DND-41 (cell line): ENCODE data around the gene COX7B2.
A peak's percentile ranks its signal among the peaks of the same experiment; 100 is the strongest.

Experiments used
- ATAC-seq: fragments of 200-7000 bp; cut with Tn5 transposase; 3 replicates; pipeline ENCODE4 v1.9.1; 2021; ENCODE audit warnings: low read depth; ENCODE audit not compliant: insufficient read depth
- DNase-seq: peaks from one replicate; pipeline ENCODE4 v3.0.0-alpha.2; 2020
- H2AFZ ChIP-seq: 2 replicates; pipeline ENCODE4 v1.6.0; 2012; ENCODE audit warnings: low read depth, low read length
- H3K27ac ChIP-seq: 2 replicates; pipeline ENCODE4 v1.5.1; 2012; ENCODE audit warnings: low read length, inconsistent platforms
- H3K27me3 ChIP-seq: fragments of 200-600 bp; sonication (generic); 2 replicates; pipeline ENCODE4 v1.6.0; 2012; ENCODE audit warnings: low read length, mild to moderate bottlenecking, inconsistent platforms; ENCODE audit not compliant: insufficient read depth, poor library complexity
- H3K36me3 ChIP-seq: 2 replicates; pipeline ENCODE4 v1.5.1; 2012; ENCODE audit warnings: low read length, inconsistent platforms; ENCODE audit not compliant: insufficient read depth
- H3K4me1 ChIP-seq: 2 replicates; pipeline ENCODE4 v1.5.1; 2012; ENCODE audit warnings: mild to moderate bottlenecking, low read length; ENCODE audit not compliant: insufficient read depth
- H3K4me2 ChIP-seq: 2 replicates; pipeline ENCODE4 v1.6.0; 2012; ENCODE audit warnings: mild to moderate bottlenecking, moderate library complexity, low read length, inconsistent platforms; ENCODE audit not compliant: insufficient read depth
- H3K4me3 ChIP-seq, 2 experiments: fragments of 200-600 bp in 1 of 2; shearing (Covaris generic) in 1 of 2; 2 replicates each; pipeline ENCODE4 v1.5.1; 2012 to 2016; ENCODE audit warnings: inconsistent platforms in 2 of 2, low read length in 2 of 2, mild to moderate bottlenecking in 2 of 2, low read depth in 1 of 2, moderate library complexity in 1 of 2
- H3K79me2 ChIP-seq: 2 replicates; pipeline ENCODE4 v1.6.0; 2012; ENCODE audit warnings: low read length, inconsistent platforms; ENCODE audit not compliant: insufficient read depth
- H3K9ac ChIP-seq: 2 replicates; pipeline ENCODE4 v1.6.0; 2012; ENCODE audit warnings: low read depth, mild to moderate bottlenecking, inconsistent platforms, low read length, moderate library complexity
- H3K9me3 ChIP-seq: 2 replicates; pipeline ENCODE4 v1.5.1; 2012; ENCODE audit warnings: low read length, moderate library complexity, mild to moderate bottlenecking, inconsistent platforms; ENCODE audit not compliant: insufficient read depth, severe bottlenecking
- H4K20me1 ChIP-seq: 2 replicates; pipeline ENCODE4 v1.6.0; 2012; ENCODE audit warnings: low read length; ENCODE audit not compliant: insufficient read depth
- CTCF ChIP-seq: IDR thresholded peaks from 2 replicates; pipeline ENCODE4 v1.5.1; 2012; ENCODE audit warnings: borderline replicate concordance, low read length, moderate library complexity, mild to moderate bottlenecking; ENCODE audit not compliant: poor library complexity, severe bottlenecking; ENCODE audit errors: extremely low read depth
- EZH2 ChIP-seq: IDR thresholded peaks from 3 replicates; pipeline ENCODE4 v1.6.1; 2012; ENCODE audit warnings: borderline replicate concordance, low read depth, mild to moderate bottlenecking, moderate library complexity, low read length, inconsistent platforms; ENCODE audit not compliant: severe bottlenecking

The COX7B2 gene

DNA sequence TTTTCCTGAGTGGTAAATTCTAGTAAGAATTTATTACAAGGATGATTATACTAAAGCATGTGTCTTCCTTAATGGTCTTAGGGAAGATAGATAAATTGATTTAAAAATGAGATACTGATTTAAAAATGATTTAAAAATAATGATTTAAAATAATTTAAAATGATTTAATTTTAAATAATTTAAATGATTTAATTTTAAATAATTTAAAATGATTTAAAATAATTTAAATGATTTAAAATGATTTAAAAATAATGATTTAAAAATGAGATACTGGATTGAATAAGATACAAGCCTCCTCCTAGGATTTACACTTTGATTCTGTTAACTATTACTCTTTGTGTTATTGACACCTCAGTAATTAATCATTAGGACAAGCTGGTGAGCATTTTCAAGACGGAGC is 59.0 kb downstream of the COX7B2 start:
- no peaks in the 10 kb centered on the region for H3K9me3 ChIP-seq
- no peak for TF ChIP-seq CTCF
- TF ChIP-seq EZH2, result no peak
- H4K20me1 ChIP-seq, result no peaks in the 10 kb centered on the region
- no peak overlapping the region for H3K9ac ChIP-seq
- H2AFZ ChIP-seq, result no peak overlapping the region
- ATAC-seq (no peak), DNase-seq (no peak)
- no peaks in the 10 kb centered on the region for H3K79me2 ChIP-seq
- H3K36me3 ChIP-seq, result no peaks in the 10 kb centered on the region
- H3K4me3 ChIP-seq, result no peak overlapping the region
- no peak overlapping the region for H3K4me2 ChIP-seq
- H3K27ac ChIP-seq, result no peak overlapping the region
- H3K27me3 ChIP-seq, result peaks cover 3% of the 10 kb centered on the region
- H3K4me1 ChIP-seq, result no peaks in the 10 kb centered on the region

- Histone ChIP-seq H3K9ac (no peak overlapping the region), H3K36me3 (no peaks in the 10 kb centered on the region), H3K27ac (no peak overlapping the region), H4K20me1 (no peaks in the 10 kb centered on the region), H3K4me2 (no peak overlapping the region), H3K4me1 (no peaks in the 10 kb centered on the region), H3K4me3 (no peak overlapping the region), H3K27me3 (no peaks in the 10 kb centered on the region), H2AFZ (no peak overlapping the region), H3K9me3 (no peaks in the 10 kb centered on the region), H3K79me2 (no peaks in the 10 kb centered on the region)
- peak; percentile 68; the same call in 2 of the 3 replicates for ATAC-seq
- DNase-seq, result peak; percentile 54
- TF ChIP-seq EZH2 (no peak), CTCF (peak; percentile 76)
These were observed 64.6 kb downstream of the COX7B2 start for GRCh38 chr4:46844325-46844917.

- Histone ChIP-seq H2AFZ (no peak overlapping the region), H3K4me3 (no peak overlapping the region), H3K4me2 (no peak overlapping the region), H3K36me3 (no peaks in the 10 kb centered on the region), H3K9me3 (no peaks in the 10 kb centered on the region), H4K20me1 (no peaks in the 10 kb centered on the region), H3K9ac (no peak overlapping the region), H3K27me3 (no peaks in the 10 kb centered on the region), H3K4me1 (no peaks in the 10 kb centered on the region), H3K79me2 (no peaks in the 10 kb centered on the region), H3K27ac (no peak overlapping the region)
- no peak for DNase-seq
- TF ChIP-seq CTCF (no peak), EZH2 (no peak)
- no peak for ATAC-seq
These were observed 69.9 kb downstream of the COX7B2 start for GRCh38 chr4:46839128-46839527.

GRCh38 chr4:46837639-46838038 is 71.4 kb downstream of the COX7B2 start:
- Histone ChIP-seq H4K20me1 (no peaks in the 10 kb centered on the region), H3K27me3 (no peaks in the 10 kb centered on the region), H3K4me2 (no peak overlapping the region), H3K4me1 (no peaks in the 10 kb centered on the region), H2AFZ (no peak overlapping the region), H3K27ac (no peak overlapping the region), H3K9ac (no peak overlapping the region), H3K79me2 (no peaks in the 10 kb centered on the region), H3K36me3 (no peaks in the 10 kb centered on the region), H3K4me3 (no peak overlapping the region), H3K9me3 (no peaks in the 10 kb centered on the region)
- no peak for DNase-seq
- ATAC-seq, result no peak
- no peak for TF ChIP-seq EZH2
- TF ChIP-seq CTCF, result no peak
